ENCODE data around the gene GJA4.

The GJA4 gene

DNA sequence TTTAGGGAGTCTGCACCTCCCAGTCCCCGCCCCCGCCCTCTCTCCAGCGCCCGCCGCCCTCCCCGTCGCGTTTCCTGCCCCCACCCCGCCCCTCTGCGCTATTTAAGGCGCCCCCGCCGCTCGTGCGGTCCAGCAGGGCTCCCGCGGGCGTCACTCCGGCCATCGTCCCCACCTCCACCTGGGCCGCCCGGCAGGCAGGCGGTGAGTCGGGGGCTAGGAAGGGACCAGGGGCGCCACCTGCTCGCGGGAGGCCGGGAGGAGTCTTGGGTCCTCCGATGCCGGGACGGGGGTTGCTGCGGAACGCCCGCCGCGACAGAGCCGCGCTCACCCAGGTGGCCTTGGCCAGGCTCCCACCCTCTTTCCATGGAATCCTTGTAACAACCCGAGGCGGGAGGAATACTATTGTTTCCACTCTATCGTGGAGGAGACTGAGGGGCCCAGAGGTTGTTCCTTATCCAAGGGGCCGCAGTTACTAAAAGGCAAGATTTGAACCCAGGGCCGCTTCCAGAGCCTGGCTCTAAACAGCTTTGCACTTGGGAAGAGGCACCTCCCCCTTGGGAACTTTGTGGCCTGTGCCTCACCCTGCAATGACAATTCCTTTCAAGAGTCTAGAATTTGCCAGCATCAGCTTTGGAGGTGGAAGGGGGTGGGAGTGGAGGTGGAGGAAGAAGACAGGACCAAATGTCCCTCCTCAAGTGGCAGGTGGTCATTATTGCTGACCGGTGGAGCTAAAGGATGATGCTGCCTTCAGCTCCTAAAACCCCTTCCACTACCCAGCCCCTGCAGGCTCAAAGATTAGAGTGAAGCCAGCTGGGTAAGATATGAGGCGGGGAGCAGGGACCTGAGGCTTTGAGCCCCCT is at the start of gene GJA4:
GJA4 (plus strand) TSS at position 132 of the 860 bp plus-strand sequence. CDS start 1,215 bp downstream, outside the sequence.
- DNase-seq, result no peak

DNA sequence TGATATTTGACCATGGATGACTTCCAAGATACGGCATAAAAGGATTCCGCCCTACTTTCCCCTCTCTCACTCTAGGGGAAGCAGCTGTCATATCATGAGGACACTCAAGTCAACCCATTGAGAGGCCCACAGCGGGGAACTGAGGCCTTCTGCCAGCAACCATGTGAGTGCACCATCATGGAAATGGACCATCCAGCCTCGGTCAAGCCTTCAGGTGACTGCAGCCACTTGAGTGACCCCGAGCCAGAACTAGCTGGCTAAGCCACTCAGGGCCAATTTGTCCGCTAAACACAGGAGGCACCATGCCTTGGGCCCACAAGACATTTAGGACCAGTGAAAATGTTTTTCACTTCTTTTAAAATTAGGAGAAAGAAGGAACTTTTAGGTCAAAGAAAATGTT is 49.0 kb upstream of the GJA4 start:
- DNase-seq, result no peak

DNA sequence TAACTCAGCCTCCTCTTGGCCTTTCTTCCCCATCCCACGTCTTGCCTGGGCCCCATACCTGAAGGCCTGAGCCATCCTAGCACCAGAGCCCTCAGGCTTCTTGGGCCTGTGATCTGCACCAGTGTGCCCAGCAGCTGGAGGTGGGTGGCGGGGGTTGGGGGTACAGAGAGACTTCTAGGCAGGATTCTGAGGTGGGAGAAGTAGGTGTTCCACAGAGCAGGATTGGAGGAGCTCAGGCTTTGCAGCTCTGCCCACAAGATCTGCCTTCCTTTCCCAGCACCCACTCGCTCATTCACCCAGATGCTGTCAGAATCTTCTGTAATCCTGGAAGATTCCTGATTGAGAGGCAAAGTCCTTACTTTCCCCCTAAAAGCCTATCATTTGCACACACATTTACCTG is 47.9 kb upstream of the GJA4 start:
- DNase-seq, result no peak

DNA sequence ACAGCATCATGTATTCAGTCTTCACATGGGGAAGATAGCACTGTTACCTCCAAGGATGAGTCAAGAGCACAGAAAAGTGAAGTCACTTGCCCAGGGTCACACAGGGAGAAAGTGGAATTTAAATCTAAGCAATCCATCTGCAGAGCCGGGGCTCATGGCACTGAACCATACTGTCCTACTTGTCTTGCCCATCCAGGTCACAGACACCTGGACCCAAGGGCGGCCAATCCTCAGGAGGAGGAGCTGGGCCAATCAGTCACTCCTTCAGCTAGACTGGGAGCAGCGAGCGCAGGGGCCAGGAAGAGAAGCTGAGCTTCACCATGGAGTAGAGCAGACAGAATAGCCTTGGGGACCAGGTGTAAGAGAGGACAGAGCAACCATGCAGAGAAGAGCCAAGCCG is 47.1 kb upstream of the GJA4 start:
- DNase-seq, result no peak

DNA sequence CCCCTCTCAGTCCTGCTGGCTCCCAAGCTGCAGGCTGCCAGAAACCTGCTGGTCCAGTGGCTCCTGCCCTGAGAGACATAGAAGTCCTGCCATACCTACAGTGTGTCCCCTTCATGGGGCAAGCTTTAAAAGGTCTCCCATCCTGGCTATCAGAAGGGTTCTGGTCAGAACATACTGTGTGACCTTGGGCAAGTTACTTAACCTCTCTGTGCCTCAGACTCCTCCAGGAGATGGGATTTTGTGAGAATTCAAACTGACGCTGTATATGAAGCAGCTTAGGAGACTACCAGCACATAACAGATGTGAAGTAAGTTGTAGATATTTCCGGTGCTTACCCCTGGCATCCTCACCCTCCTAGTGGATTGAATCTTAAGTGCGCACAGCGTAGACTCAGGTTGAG is 46.7 kb upstream of the GJA4 start:
- no peak for DNase-seq

DNA sequence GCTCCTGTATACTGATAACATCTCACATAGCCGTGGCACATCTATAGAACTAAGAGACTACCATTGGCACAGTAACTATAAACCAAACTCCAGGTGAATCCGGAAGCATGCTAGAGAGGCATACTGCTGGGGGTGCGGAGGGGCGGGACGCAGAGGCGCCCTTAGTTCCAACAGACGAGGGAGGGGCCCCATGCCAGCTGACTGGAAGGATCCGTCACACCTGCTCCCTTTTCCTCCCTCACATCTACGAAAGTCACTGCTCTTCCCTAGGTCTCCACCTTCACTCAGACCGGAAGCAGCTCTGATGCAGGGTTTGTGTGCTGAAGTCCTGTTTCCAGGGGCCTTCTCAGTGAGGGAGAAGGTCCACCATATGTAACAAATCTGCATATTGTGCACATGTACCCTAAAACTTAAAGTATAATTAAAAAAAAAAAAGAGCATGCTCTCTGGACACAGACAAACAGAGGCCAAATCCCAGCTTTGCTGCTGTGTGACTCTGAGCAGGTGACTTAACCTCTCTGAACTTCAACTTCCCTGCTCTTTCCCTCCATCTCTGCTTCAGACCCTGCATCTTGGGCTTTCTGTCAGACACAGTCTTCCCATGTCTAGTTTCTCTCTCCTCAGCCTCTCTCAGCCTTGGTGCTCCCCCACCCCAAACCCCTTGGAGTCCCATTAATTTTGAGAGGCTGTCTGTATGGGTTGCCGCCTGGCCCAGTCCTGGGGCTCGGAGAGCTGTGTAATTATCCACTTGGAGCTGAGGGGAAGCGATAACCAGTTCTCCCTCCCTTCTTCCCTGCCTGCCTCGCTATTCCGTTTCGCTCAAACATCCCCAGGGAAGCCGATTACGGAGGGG is 45.8 kb upstream of the GJA4 start:
- no peak for DNase-seq

DNA sequence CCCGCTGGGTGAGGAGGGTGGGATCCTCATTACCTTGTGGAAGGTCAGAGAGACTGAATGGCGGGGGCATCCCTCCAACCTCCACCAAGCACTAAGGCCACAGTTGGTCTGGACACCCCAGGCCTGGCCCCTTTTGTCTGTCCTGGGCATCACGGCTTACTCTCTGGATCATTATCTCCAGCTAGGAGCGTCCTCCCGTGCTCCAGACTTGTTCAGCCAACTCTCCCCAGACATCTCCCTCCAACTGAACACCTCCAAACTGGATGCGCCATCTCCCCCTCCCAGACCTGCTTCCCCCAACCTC is 45.2 kb upstream of the GJA4 start:
- DNase-seq, result no peak

DNA sequence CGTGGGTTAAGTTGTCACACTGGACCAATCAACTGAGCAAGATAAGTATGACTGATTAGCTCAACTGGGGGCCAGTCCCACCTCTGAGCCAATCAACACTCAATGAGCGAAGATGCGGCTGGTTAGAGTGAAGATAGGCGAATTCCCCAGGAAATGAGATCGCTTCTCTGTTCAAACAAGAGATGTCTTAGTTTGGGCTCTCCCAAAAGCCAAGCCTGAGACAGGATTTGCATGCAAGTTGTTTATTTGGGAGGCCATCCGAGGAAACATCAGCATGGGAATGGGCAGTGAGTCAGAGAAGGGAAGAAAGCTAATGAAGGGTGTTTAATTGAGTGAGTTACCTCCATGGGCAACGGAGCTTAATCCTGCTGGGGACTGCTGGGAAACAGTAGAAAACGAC is 42.8 kb upstream of the GJA4 start:
- DNase-seq, result no peak

DNA sequence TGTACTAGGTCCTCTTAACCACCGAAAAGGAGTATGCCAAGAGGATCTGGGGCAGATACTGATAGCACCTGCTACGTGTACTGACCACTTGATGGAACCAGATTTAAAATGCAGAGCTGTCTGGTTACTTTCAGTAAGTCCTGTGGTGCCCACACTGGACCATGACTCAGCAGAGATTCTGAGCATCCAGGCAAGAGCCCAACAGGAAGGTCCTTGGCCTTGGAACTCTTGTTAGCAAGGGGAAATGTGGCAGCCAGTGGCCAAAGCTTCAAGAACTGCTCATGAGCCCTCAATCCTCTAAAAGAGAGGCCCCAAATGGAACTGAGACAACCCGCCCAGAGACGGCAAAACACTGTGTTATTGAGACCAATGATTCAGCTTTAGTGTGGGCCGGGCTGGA is 42.2 kb upstream of the GJA4 start:
- DNase-seq, result no peak

DNA sequence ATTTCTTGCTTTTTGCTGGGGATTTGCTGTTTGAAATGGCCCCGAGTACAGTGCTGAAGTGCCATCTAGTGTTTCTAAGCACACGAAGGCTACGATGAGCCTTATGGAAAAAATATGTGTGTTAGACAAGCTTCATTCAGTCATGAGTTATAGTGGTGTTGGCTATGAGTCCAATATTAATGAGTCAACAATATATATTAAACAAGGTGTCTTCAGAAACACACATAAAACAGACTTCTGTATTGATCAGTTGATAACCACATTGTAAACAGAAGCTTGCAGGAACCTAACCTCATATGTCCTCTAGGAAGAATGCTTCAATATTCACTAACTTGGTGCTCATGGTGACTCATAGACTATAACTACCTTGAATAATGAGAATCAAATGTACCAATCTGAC is 39.6 kb upstream of the GJA4 start:
- no peak for DNase-seq

DNA sequence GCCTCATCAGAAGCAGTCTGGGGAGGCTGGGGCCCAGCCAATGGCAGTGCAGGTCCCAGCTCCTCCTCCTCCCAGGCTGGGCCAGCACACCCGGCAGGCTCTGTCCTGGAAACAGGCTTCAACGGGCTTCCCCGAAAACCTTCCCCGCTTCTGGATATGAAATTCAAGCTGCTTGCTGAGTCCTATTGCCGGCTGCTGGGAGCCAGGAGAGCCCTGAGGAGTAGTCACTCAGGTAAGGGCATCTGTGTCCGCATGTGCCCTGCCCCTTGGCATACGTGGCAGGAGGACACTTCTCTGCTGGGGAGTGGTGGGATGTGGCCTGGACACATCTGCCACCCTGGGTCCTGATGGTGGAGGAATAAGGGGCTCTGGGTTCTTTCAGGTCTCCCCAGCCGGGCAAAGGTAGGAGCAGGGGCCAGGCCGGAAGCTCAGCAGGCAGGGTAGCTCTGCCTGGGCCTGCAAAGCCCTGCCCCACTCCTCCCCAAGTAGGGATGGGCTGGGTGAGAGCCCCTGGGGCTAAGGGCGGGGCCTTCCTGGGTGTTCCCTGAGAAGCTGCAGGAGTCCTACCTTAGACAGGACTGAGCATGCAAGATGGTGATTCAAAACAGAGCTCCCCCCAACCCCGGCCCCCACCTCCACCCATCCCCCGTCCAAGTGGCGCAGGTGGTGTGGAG is 37.7 kb upstream of the GJA4 start, which contains the start of gene GJB5:
GJB5 (plus strand) TSS at position 84 of the 674 bp plus-strand sequence. CDS start 2,284 bp downstream, outside the sequence.
- no peak for DNase-seq

DNA sequence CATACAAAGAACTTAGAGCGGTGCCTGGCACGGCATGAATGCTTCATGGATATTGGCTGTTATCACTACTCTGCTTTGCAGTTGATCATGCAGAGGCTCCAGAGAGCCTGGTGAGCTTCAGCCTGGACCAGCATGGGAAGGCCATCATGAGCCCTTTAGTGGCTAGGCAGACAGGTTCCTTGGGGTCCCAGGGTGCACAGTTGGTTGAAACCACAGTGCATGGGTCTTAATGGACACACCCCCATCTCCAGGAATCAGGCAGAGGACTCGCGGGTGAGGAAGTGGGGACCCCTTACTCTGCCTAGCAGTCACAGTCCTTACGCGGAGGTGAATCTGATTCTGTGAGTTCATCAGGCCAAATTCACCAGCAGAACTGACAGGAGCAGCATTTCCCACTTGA is 36.8 kb upstream of the GJA4 start:
- DNase-seq, result no peak

DNA sequence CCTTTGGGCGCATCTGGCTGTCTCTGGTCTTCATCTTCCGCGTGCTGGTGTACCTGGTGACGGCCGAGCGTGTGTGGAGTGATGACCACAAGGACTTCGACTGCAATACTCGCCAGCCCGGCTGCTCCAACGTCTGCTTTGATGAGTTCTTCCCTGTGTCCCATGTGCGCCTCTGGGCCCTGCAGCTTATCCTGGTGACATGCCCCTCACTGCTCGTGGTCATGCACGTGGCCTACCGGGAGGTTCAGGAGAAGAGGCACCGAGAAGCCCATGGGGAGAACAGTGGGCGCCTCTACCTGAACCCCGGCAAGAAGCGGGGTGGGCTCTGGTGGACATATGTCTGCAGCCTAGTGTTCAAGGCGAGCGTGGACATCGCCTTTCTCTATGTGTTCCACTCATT is 35.4 kb upstream of the GJA4 start:
- no peak for DNase-seq

DNA sequence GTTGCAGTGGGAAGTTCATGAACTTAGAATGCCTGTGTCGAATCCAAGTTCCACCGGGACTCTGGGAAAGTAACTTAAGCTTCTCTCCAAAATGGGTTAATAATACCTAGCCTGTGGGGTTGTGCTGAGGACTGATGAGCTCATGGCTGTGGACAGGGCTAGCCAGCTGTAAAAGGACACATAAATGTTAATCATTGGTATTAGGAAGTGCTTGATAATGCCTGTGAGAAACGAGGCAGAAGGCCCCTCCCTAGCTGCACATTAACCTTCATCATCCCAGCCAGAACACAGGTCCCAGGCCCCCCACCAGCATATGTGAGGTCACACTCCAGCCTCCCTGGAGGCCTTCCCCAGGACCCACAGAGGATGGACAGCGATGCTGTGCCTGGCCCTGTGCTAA is 34.0 kb upstream of the GJA4 start:
- DNase-seq, result no peak

DNA sequence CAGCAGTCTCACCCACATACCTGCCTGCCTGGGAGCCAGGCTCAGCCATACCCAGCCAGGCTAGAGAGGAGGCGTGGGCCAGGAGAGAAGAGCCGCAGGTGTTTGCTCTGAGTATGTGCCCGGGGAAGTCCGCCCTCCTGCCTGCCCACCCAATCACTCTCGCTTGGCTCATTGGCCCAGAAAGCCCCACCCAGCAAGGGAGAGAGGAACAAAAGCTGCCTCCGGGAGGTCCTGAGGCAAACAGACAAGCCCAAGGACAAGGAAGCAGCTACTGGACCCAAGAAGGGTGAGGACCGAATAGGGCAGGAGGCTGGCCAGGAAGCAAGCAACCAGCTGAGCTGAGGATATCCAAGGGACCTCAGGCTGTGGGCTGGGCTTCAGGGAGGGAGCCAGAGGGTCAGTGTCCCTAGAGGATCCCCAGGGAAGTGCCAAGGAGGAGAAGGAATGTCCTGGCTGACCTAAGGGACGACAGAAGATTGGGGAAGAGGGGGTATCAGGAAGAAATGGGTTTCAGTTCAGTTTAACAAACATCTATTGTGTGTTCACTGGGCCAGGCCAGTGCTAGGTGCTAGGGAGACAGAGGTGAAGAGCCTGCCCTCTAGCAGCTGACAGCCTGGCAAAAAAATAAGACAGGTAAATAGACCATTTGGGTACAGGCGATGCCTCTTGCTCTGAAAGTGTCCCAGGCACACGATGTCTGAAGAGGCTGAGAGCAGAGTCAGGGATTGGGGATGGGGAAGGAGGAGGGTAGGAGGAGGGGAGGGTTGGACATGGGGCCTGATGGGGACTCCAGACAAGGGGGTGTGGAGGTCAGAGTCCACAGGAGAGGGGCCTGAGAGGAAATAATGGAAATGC is 33.1 kb upstream of the GJA4 start, which contains the start of gene GJB4:
GJB4 (plus strand) TSS at position 238 of the 855 bp plus-strand sequence. CDS start 1,515 bp downstream, outside the sequence.
- no peak for DNase-seq

DNA sequence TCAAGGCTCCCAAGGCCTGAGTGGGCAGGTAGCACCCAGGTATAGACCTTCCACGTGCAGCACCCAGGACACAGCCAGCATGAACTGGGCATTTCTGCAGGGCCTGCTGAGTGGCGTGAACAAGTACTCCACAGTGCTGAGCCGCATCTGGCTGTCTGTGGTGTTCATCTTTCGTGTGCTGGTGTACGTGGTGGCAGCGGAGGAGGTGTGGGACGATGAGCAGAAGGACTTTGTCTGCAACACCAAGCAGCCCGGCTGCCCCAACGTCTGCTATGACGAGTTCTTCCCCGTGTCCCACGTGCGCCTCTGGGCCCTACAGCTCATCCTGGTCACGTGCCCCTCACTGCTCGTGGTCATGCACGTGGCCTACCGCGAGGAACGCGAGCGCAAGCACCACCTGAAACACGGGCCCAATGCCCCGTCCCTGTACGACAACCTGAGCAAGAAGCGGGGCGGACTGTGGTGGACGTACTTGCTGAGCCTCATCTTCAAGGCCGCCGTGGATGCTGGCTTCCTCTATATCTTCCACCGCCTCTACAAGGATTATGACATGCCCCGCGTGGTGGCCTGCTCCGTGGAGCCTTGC is 31.5 kb upstream of the GJA4 start:
- no peak for DNase-seq

DNA sequence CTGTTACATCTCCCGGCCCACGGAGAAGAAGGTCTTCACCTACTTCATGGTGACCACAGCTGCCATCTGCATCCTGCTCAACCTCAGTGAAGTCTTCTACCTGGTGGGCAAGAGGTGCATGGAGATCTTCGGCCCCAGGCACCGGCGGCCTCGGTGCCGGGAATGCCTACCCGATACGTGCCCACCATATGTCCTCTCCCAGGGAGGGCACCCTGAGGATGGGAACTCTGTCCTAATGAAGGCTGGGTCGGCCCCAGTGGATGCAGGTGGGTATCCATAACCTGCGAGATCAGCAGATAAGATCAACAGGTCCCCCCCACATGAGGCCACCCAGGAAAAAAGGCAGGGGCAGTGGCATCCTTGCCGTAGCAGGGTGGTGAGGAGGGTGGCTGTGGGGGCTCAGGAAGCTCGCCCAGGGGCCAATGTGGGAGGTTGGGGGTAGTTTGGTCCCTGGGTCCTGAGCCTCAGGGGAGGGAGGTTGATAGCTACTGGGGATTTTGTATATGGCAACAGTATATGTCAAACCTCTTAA is 31.0 kb upstream of the GJA4 start:
- no peak for DNase-seq

DNA sequence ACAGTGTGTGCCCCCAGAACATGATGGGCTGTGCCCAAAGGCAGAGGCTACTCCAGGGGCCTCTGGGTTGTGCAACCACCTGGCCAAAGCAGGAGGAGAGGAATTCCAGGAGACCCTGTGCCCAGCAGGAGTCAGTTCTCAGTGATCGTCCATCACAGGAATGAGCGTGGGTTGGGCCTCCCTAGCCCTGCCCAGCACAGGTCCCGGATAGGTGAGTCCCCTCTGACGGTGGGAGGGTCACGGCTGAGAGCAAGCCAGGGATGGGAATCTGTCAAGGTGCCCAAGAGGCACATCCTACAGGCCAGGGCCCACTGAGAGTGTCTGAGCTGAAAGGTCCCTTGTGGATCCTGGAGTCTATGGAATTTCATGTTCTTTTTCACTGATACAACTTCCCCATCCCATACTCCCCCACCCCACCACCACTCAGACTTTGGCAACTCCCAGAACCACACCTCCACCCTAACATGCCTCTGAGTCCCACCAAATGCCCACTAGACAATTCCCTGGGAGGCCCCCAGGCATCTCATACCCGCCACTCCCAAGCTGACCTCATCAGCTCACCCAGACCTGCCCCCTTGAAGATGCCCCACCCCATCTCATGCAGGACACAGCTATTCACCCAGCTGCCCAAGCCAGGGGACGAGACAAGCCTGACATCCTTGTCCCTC is 30.2 kb upstream of the GJA4 start:
- no peak for DNase-seq

DNA sequence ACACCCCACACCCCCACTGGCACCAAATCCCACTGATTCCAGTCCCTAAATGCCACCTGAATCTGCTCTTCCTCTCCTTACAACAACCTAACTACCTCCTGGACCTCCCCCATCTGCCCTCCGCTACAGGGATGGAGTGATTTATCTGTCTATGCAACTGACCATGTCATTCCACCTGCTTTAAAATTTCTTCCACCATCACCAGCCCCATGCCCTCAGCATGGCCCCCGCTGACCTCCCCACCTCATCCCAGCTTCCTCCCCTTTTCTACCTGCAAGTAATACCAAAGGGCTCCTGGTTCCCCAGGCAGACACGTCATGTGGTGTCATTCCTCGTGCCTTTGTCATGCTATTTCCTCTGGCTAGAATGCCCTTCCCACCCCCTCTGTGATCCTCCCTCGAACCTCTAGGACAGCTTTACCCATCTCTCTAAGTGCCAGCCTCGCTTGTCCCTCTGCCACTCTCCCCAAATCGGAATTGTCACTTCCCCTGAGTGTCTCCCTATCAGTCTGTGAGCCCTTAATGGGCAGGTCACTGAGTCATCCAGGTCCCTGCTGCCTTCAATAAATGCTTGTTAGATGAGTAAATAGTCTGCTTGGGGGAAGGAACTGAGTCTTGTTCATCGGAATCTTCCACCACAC is 29.5 kb upstream of the GJA4 start:
- no peak for DNase-seq

DNA sequence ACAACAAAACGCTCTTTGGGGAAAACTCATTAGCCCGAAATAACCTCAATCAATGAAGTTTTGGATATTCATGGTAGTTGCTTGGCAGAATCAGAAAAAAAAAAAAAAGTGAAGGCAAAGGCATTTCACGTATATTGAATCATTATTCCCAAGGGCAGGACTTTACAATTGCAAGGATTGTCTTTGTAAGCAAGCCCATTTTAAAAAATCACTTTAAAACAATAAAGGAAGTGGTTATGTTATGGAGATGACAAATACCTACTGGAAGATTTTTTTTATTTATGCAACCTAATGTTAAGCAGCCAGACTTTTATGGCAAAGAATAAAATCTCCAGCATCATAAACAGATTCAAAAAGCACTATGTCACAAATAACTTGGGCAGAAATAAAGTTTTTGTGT is 23.9 kb upstream of the GJA4 start:
- DNase-seq, result no peak
